DND-41 (cell line): ENCODE data around the gene DDX56.

Experiments
- CTCF ChIP-seq: IDR thresholded peaks from 2 replicates; pipeline ENCODE4 v1.5.1; 2012; ENCODE audit warnings: borderline replicate concordance, low read length, moderate library complexity, mild to moderate bottlenecking; ENCODE audit not compliant: poor library complexity, severe bottlenecking; ENCODE audit errors: extremely low read depth
- EZH2 ChIP-seq: IDR thresholded peaks from 3 replicates; pipeline ENCODE4 v1.6.1; 2012; ENCODE audit warnings: borderline replicate concordance, low read depth, mild to moderate bottlenecking, moderate library complexity, low read length, inconsistent platforms; ENCODE audit not compliant: severe bottlenecking

- no peak for TF ChIP-seq CTCF
- TF ChIP-seq EZH2 = no peak
Measured at GRCh38 chr7:44599222-44599621, 25.5 kb upstream of the DDX56 start.
